LNCAP (cell line): ENCODE results near the gene IGSF11.

Experiments used
- TF ChIP-seq, protein P1 (sequence below): fragments of 450-650 bp; IDR thresholded peaks from 2 replicates; pipeline ENCODE4 v1.5.1; 2017; ENCODE audit warnings: mild to moderate bottlenecking

IGSF11 gene

DNA sequence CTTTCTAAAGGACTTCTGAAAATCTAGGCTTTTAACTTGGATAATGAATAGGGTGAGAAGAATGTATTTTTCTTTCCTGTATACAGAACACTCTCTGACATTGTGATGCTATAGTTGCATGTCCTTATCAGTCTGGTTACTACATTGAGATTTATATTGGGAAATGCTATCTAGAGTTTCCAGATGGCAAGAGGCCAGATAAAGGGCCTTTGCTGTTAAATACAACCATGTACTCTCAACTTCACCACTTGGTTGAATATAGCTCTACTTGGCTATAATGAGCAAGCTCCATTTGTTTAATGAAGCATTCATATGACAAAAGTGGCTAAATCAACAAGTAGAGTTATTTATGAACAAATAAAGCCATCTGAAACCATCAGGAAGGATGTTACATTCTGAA is 91.0 kb downstream of the IGSF11 start:
- TF ChIP-seq, protein P1, sequence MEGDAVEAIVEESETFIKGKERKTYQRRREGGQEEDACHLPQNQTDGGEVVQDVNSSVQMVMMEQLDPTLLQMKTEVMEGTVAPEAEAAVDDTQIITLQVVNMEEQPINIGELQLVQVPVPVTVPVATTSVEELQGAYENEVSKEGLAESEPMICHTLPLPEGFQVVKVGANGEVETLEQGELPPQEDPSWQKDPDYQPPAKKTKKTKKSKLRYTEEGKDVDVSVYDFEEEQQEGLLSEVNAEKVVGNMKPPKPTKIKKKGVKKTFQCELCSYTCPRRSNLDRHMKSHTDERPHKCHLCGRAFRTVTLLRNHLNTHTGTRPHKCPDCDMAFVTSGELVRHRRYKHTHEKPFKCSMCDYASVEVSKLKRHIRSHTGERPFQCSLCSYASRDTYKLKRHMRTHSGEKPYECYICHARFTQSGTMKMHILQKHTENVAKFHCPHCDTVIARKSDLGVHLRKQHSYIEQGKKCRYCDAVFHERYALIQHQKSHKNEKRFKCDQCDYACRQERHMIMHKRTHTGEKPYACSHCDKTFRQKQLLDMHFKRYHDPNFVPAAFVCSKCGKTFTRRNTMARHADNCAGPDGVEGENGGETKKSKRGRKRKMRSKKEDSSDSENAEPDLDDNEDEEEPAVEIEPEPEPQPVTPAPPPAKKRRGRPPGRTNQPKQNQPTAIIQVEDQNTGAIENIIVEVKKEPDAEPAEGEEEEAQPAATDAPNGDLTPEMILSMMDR, result no peak

DNA sequence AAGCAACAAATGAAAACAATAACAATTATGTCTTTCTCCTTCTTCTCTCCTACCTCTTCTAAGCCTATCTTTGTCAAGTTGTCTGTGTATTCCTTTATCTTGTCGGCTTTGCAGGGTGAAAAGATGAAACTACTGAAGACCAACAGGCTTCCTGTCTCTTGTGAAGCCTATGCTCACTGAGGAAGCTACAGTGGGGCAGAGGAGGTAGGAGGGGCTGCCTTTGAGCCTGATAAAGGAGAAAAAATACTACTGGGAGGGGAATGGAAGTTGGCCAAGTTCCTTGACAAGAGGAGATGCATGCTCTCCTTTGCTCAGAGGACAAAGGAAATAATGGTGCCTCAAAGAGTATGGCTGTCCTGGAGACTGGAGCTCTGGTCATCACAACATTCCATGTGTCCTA is 92.0 kb downstream of the IGSF11 start:
- TF ChIP-seq, protein P1, result no peak

GRCh38 chr3:118942195-118942594 is 92.5 kb downstream of the IGSF11 start:
- TF ChIP-seq, protein P1, result no peak

DNA sequence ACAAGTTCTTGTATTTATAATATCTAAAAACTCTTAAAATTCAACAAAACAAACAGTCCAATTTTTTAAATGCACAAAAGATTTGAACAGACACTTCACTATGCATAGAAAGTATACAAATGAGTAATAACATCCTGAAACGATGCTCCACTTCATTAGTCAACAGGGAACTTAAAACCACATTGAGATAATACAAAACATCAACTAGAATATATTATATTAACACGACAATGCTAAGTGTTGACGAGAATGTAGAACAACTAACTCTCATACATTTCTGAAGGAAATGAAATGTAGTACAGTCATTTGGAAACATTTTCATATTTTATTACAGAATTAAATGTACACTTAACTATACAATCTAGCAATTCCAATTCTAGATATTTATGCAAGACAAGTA is 93.4 kb downstream of the IGSF11 start:
- TF ChIP-seq, protein P1, result no peak

DNA sequence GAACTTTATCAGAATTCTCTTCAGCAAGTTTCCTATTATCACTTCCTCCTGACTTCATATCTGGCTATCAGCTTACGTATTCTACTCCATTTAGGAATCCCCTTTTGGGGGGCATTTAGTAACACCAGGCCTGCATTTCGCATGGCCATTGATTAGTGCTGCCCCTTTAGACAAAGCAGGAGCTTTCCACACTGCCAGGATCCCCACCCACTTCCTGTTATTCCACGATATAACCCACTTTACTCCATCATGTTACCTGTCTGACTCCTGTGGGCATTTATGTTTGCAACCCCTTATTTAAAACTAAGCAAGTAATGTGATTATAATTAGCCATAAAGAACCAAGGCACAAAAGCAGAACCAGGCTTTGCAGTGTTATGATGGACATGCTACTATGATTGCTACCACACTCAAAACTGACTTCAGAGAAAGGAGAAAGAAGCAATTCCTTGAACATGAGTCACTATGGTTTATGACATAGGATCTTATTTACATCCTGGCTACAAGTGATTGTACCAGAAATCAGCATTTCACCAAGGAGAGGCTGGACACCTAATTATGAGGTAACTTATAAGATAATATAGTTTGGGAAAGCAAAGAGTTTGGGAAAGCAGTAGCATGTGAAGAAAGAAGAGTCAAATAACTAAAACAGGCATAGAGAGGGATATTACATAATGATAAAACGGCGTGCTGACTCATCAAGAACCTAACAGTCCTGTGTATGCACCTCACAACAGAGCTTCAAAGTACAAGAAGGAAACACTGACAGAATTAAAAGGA is 96.3 kb downstream of the IGSF11 start:
- TF ChIP-seq, protein P1, result no peak

- TF ChIP-seq, protein P1, result no peak
Observed at GRCh38 chr3:118936811-118937210, 97.8 kb downstream of the IGSF11 start.

- TF ChIP-seq, protein P1, result no peak
Observed at GRCh38 chr3:118932822-118933558, 101.7 kb downstream of the IGSF11 start.
